GM12878 (cell line): Measurements from ENCODE around the gene DRD1. TPM values are rescaled to one million over a fixed set of nuclear protein-coding genes. Genes with fewer than 3 reads are reported as not detected.

ENCODE experiments used
- ATAC-seq: fragments of 200-7000 bp; cut with Tn5 transposase; 3 replicates; pipeline ENCODE4 v1.9.1; 2020; ENCODE audit warnings: mild to moderate bottlenecking, moderate library complexity
- BruUV-seq: library from RNA; stranded (reverse); fragments of 400-500 nt; replicated peaks from 2 replicates; lab custom pipeline; 2021; lab: Mats Ljungman, UMichigan
- CTCF ChIA-PET: fragments of 300-600 bp; sonication (Branson Sonifier 250); formaldehyde crosslinking; extraction: SDS; loops from one replicate; lab custom pipeline; 2021; ENCODE audit warnings: inconsistent platforms; lab: Yijun Ruan, JAX
- POLR2A ChIA-PET: fragments of 350-600 bp; formaldehyde crosslinking; extraction: SDS; loops from one replicate; lab custom pipeline; 2021; ENCODE audit warnings: inconsistent platforms; lab: Charles Lee
- RAD21 ChIA-PET: fragments of 300-600 bp; sonication (Branson Sonifier 250); formaldehyde crosslinking; loops from one replicate; lab custom pipeline; 2023; ENCODE audit warnings: antibody characterized with exemption; ENCODE audit not compliant: unreplicated experiment; lab: Charles Lee
- SMC1A ChIA-PET: fragments of 300-600 bp; sonication (Branson Sonifier 250); formaldehyde crosslinking; loops from one replicate; lab custom pipeline; 2023; ENCODE audit not compliant: unreplicated experiment, uncharacterized antibody; lab: Charles Lee
- DNase-seq: peaks from one replicate; pipeline ENCODE4 v3.0.0-alpha.2; 2011; ENCODE audit warnings: low read depth, low spot score
- FAIRE-seq: peaks from 3 replicates; lab custom pipeline; 2011; peaks lifted over from hg19 to GRCh38; lab: Jason Lieb, UNC
- H2AFZ ChIP-seq: 2 replicates; pipeline ENCODE4 v1.6.0; 2011; ENCODE audit warnings: low read depth, low read length, control low read depth; ENCODE audit not compliant: control insufficient read depth
- H3K27ac ChIP-seq: 2 replicates; pipeline ENCODE4 v1.5.1; 2011; ENCODE audit warnings: control low read depth; ENCODE audit not compliant: control insufficient read depth, insufficient read depth
- H3K27me3 ChIP-seq, 2 experiments: replicated peaks in 1 of 2; 2 replicates each; pipeline versions ENCODE4 v1.6.0 to v1.6.1; 2011; ENCODE audit warnings: low read length in 1 of 2; ENCODE audit not compliant: control insufficient read depth in 2 of 2, insufficient read depth in 2 of 2
- H3K36me3 ChIP-seq, 2 experiments: 2 replicates each; pipeline ENCODE4 v1.5.1; 2011; ENCODE audit warnings: low read length in 1 of 2; ENCODE audit not compliant: control insufficient read depth in 2 of 2, insufficient read depth in 2 of 2
- H3K4me1 ChIP-seq: 2 replicates; pipeline ENCODE4 v1.6.1; 2011; ENCODE audit warnings: mild to moderate bottlenecking, low read length, moderate library complexity, mixed read lengths; ENCODE audit not compliant: control insufficient read depth, insufficient read depth
- H3K4me2 ChIP-seq: 2 replicates; pipeline ENCODE4 v1.6.0; 2011; ENCODE audit warnings: control low read depth; ENCODE audit not compliant: control insufficient read depth, insufficient read depth
- H3K4me3 ChIP-seq: fragments of 200-600 bp; sonication (generic); 2 replicates; pipeline ENCODE4 v1.5.1; 2016
- H3K79me2 ChIP-seq: 2 replicates; pipeline ENCODE4 v1.6.0; 2011; ENCODE audit warnings: low read length; ENCODE audit not compliant: control insufficient read depth, insufficient read depth
- H3K9ac ChIP-seq: 2 replicates; pipeline ENCODE4 v1.8.0; 2011; ENCODE audit warnings: low read length, control low read depth, mixed read lengths; ENCODE audit not compliant: control insufficient read depth, insufficient read depth
- H3K9me3 ChIP-seq: replicated peaks from 3 replicates; pipeline ENCODE4 v1.5.1; 2011; ENCODE audit warnings: mild to moderate bottlenecking, low read length; ENCODE audit not compliant: control insufficient read depth, insufficient read depth
- H4K20me1 ChIP-seq: 2 replicates; pipeline ENCODE4 v1.6.0; 2011; ENCODE audit not compliant: control insufficient read depth, insufficient read depth
- HDGF ChIP-seq: fragments of 450-650 bp; IDR thresholded peaks from 2 replicates; pipeline ENCODE4 v1.6.1; 2016; ENCODE audit warnings: antibody characterized with exemption
- KDM1A ChIP-seq: fragments of 200-600 bp; sonication (generic); IDR thresholded peaks from 2 replicates; pipeline ENCODE4 v1.6.1; 2016; ENCODE audit warnings: borderline replicate concordance
- MYC ChIP-seq: IDR thresholded peaks from 2 replicates; pipeline ENCODE4 v1.6.1; 2011; ENCODE audit warnings: mild to moderate bottlenecking, low read length, moderate library complexity, inconsistent platforms; ENCODE audit not compliant: insufficient read depth, insufficient replicate concordance, insufficient read length, severe bottlenecking
- RAD21 ChIP-seq: IDR thresholded peaks from 2 replicates; pipeline ENCODE4 v1.6.1; 2011; ENCODE audit warnings: mild to moderate bottlenecking, low read depth, low read length, moderate library complexity; ENCODE audit not compliant: insufficient read depth
- SMC3 ChIP-seq: IDR thresholded peaks from 2 replicates; pipeline ENCODE4 v1.6.1; 2011; ENCODE audit warnings: low read length, improper control_type of control experiment, borderline replicate concordance
- WGBS: methylation state at CpG from one replicate; pipeline ENCODE4 v1.1.6; 2016; ENCODE audit warnings: low lambda C conversion rate; ENCODE audit not compliant: insufficient replicate concordance, insufficient coverage; ENCODE audit errors: missing lambda C conversion rate; 5-methylcytosine and 5-hydroxymethylcytosine counted together
- in situ Hi-C: fragments of 300-500 bp; cut with MboI; formaldehyde crosslinking; loops from 9 replicates; pipeline ENCODE4 v1.14.3; 2018; ENCODE audit warnings: mixed read lengths
- intact Hi-C: fragments of 100-400 bp; cut with micrococcal nuclease; formaldehyde crosslinking; loops from one replicate; pipeline ENCODE4 v1.14.2; 2022; ENCODE audit not compliant: unreplicated experiment
- polyA plus RNA-seq, 11 experiments: library from polyadenylated mRNA; depleted of rRNA in 4 of 11; unstranded in 6 of 11; stranded (reverse) in 5 of 11; fragments of >200 nt; fragmentation: Nextera tagmentation in 4 of 11; fragmentation: Illumina TruSeq in 1 of 11; extraction: Ambion mirVana in 4 of 11; extraction: Trizol in 1 of 11; gene quantifications; 1 replicate in 1 of 11; 2 replicates in 10 of 11; pipeline versions ENCODE4 v1.2.1 to v1.2.3, GENCODE V29; 2011 to 2016; ENCODE audit warnings: inconsistent platforms in 2 of 11, missing spikeins in 2 of 11, low read depth in 1 of 11
- total RNA-seq, 4 experiments: library from RNA; depleted of rRNA in 3 of 4; stranded (reverse); fragments of >200 nt in 3 of 4; fragmentation: Illumina TruSeq in 1 of 4; extraction: Trizol in 1 of 4; gene quantifications; 2 replicates each; pipeline versions ENCODE4 v1.2.1 to v1.2.3, GENCODE V29; 2013 to 2021
- TF ChIP-seq, protein P1 (sequence below): fragments of 450-650 bp; IDR thresholded peaks from 2 replicates; pipeline ENCODE4 v1.6.1; 2016; ENCODE audit warnings: mild to moderate bottlenecking
- TF ChIP-seq, protein P2 (sequence below), 3 experiments: IDR thresholded peaks in 2 of 3; conservative IDR thresholded peaks in 1 of 3; 2 replicates each; pipeline ENCODE4 v1.5.1; 2011; ENCODE audit warnings: low read depth in 3 of 3, low read length in 3 of 3, mild to moderate bottlenecking in 3 of 3, control low read depth in 2 of 3, moderate library complexity in 2 of 3, inconsistent platforms in 1 of 3, mixed read lengths in 1 of 3; ENCODE audit not compliant: control insufficient read depth in 2 of 3, insufficient read depth in 1 of 3; ENCODE audit errors: extremely low read depth in 1 of 3

The DRD1 gene
- total and polyA plus RNA-seq, 10 of the 15 experiments (the other 5 are each of a cell fraction or from before 2014, with no cell fraction given): not detected

DNA sequence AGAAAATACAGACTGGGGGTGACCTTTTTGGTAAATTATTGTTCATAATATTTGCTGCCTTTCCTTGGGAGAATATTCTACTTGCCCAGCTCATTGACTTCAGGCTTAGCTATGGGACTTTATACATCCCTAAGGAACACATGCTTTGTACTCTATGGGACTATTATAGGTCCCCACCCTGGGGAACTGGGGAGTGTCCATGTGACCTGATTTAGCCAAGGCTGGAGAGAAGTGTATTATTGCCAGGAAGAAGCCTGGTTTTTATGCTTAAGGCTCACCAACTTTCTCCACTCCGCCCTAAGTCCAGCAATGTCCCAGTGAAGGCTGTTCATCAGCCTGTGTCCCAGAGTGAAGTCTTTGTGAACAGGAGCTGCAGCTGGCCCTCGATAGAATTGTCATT, 16.6 kb upstream of the DRD1 start (continued):
- TF ChIP-seq, protein P1, sequence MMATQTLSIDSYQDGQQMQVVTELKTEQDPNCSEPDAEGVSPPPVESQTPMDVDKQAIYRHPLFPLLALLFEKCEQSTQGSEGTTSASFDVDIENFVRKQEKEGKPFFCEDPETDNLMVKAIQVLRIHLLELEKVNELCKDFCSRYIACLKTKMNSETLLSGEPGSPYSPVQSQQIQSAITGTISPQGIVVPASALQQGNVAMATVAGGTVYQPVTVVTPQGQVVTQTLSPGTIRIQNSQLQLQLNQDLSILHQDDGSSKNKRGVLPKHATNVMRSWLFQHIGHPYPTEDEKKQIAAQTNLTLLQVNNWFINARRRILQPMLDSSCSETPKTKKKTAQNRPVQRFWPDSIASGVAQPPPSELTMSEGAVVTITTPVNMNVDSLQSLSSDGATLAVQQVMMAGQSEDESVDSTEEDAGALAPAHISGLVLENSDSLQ: no peak
- TF ChIP-seq MYC (no peak), KDM1A (no peak)

DNA sequence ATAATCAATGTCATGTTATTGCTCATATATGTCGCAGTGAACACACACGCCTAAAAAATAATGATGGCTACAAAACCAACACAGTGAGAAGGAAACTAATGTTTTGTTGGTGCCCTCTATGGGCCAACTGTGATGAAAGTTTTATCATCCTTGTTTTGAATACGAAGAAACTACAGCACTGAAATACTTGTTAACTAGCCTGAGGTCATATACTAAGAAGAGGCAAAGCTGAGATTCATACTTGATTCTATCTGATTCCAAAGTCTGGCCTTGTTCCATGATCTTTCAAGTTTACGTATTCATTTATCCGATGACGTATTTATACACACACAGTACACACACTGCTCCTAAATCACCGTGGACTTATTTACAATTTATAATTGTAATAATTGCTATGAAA, 16.1 kb upstream of the DRD1 start:
- no peaks in the 10 kb centered on the region for H3K9me3 ChIP-seq
- no peaks in the 10 kb centered on the region; a peak in 2 of 4 replicates for H3K27me3 ChIP-seq
- 52% methylated on average over 7 of the region's 7 CpGs for WGBS
- no peak overlapping the region for H3K27ac ChIP-seq
- ChIA-PET RAD21 (no interaction called here), CTCF (interaction anchor here (0.9 kb wide), 1 partner anchor 509 kb away, joined by 3 read pairs; no protein-coding TSS in a partner anchor), POLR2A (no interaction called here), SMC1A (no interaction called here)
- peaks cover 6% of the 10 kb centered on the region; the same call in 1 of the 2 replicates for H3K4me1 ChIP-seq
- TF ChIP-seq, protein P2, sequence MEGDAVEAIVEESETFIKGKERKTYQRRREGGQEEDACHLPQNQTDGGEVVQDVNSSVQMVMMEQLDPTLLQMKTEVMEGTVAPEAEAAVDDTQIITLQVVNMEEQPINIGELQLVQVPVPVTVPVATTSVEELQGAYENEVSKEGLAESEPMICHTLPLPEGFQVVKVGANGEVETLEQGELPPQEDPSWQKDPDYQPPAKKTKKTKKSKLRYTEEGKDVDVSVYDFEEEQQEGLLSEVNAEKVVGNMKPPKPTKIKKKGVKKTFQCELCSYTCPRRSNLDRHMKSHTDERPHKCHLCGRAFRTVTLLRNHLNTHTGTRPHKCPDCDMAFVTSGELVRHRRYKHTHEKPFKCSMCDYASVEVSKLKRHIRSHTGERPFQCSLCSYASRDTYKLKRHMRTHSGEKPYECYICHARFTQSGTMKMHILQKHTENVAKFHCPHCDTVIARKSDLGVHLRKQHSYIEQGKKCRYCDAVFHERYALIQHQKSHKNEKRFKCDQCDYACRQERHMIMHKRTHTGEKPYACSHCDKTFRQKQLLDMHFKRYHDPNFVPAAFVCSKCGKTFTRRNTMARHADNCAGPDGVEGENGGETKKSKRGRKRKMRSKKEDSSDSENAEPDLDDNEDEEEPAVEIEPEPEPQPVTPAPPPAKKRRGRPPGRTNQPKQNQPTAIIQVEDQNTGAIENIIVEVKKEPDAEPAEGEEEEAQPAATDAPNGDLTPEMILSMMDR (IDR thresholded peaks at IDR 0.05 in 2 of 3, conservative IDR thresholded peaks at IDR 0.05 in 1 of 3; ENCODE audit: control insufficient read depth in 2 of 3, extremely low read depth in 1 of 3, insufficient read depth in 1 of 3, low read depth in 3 of 3, low read length in 3 of 3): peak in 2 of 3 experiments; percentile 38 to 42; a peak in 3 of 6 replicates
- TF ChIP-seq HDGF: no peak
- TF ChIP-seq SMC3: peak; percentile 4; the same call in 1 of the 2 replicates
- peak; percentile 37 for TF ChIP-seq RAD21
- no TSS peak for BruUV-seq
- H3K9ac ChIP-seq: no peak overlapping the region
- no peak overlapping the region for H3K4me3 ChIP-seq
- FAIRE-seq (peak; percentile 44), ATAC-seq (peak; percentile 31; the same call in 1 of the 3 replicates), DNase-seq (no peak)
- H2AFZ ChIP-seq: no peak overlapping the region
- no peaks in the 10 kb centered on the region for H3K36me3 ChIP-seq
- H3K79me2 ChIP-seq: no peaks in the 10 kb centered on the region
- H4K20me1 ChIP-seq: no peaks in the 10 kb centered on the region
- in situ Hi-C loops (no loop called here), intact Hi-C loops (no loop called here)
- no peak overlapping the region for H3K4me2 ChIP-seq
